Measurements from ENCODE around the gene H2AZ2.
"Not testable (repeated sequence)": the region's sequence is repeated elsewhere in the genome, so short reads cannot be mapped to it uniquely, and the experiment has no call there.

Gene H2AZ2

DNA sequence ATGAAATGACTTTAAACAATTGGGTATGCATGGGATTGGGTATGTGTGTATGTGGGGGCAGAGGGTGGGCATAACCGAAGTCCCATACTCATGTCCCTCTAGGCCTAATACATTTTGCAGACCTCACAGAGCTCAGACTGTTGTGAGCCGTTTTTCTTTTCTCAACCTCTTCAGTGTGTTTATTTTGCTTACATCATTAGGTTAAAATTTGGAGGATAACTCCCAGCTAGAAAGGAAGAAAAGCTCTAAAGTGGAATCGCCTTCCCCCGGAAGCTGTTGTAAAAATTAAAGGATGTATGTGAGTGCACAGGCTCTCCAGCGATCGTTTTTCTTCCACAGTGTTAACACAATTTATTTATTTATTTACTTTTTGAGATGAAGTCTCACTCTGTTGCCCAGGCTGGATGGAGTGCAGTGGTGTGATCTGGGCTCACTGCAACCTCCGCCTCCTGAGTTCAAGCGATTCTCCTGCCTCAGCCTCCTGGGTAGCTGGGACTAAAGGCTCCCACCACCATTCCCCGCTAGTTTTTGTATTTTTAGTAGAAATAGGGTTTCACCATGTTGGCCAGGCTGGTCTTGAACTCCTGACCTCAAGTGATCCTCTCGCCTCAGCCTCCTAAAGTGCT is 1.5 kb upstream of the H2AZ2 start:
- no peak overlapping the region for H3K4me3 ChIP-seq (replicated peaks; ENCODE audit: low read depth, low read length)
- no peak for DNase-seq (ENCODE audit: low read depth)
- TF ChIP-seq, protein P1, sequence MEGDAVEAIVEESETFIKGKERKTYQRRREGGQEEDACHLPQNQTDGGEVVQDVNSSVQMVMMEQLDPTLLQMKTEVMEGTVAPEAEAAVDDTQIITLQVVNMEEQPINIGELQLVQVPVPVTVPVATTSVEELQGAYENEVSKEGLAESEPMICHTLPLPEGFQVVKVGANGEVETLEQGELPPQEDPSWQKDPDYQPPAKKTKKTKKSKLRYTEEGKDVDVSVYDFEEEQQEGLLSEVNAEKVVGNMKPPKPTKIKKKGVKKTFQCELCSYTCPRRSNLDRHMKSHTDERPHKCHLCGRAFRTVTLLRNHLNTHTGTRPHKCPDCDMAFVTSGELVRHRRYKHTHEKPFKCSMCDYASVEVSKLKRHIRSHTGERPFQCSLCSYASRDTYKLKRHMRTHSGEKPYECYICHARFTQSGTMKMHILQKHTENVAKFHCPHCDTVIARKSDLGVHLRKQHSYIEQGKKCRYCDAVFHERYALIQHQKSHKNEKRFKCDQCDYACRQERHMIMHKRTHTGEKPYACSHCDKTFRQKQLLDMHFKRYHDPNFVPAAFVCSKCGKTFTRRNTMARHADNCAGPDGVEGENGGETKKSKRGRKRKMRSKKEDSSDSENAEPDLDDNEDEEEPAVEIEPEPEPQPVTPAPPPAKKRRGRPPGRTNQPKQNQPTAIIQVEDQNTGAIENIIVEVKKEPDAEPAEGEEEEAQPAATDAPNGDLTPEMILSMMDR (IDR thresholded peaks at IDR 0.05; ENCODE audit: low read length, missing control alignments), result no peak

DNA sequence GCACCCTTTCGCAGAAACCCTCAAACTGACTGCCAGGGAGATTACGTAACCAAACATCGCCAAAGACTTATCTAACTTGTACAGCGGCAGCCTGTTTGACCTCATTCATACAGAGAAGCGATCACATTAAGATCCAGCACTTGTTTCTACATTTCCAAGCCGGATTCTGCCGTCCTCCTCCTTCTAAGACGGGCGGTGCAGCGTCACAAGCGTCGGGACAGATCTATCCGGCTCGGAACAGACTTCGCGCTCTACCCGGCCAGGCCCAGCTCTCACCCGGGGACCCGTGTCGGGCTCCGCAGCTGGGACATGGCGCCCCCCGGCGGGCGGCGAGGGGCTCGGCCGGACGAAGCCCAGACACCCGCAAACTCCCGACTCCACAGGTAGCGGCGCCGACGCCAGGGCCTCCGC is 373 bp downstream of the H2AZ2 start:
- DNase-seq (ENCODE audit: low read depth), result peak; percentile 88
- peak overlapping the region; percentile 95 for H3K4me3 ChIP-seq (replicated peaks; ENCODE audit: low read depth, low read length)
- TF ChIP-seq, protein P1 (IDR thresholded peaks at IDR 0.05; ENCODE audit: low read length, missing control alignments), result peak; percentile 52

DNA sequence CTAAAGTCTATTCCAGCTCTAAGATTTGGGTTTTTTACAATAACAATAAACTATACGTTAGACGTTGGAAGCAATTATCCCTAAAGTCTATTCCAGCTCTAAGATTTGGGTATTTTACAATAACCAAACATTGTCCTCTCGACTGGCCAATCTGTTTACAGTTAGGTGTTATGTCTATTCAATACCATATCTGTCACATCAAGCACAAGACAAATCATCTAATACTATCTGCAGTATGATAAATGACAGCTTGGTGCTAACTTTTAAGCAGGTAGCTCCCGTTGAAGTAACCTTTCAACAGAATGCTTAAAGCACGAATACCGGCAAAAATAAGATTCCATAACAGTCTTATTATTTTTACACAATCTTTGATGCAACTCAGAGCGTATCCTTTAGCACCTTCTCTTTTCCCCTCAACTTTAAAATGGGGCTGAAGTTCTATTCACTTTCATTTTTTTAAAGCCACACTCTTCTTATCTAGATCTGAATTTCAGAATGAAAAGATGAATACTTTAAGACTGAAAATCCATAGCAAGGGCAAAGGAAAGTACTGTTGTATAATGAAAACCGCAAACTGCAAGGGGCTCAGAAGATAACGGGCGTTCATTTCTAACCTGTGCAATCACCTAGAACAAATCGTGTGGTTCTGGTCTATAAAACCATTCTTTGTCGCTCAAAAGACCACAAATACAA is 925 bp downstream of the H2AZ2 start:
- peak overlapping the region; percentile 95 for H3K4me3 ChIP-seq (replicated peaks; ENCODE audit: low read depth, low read length)
- DNase-seq (ENCODE audit: low read depth), result no peak
- TF ChIP-seq, protein P1 (IDR thresholded peaks at IDR 0.05; ENCODE audit: low read length, missing control alignments), result no peak

DNA sequence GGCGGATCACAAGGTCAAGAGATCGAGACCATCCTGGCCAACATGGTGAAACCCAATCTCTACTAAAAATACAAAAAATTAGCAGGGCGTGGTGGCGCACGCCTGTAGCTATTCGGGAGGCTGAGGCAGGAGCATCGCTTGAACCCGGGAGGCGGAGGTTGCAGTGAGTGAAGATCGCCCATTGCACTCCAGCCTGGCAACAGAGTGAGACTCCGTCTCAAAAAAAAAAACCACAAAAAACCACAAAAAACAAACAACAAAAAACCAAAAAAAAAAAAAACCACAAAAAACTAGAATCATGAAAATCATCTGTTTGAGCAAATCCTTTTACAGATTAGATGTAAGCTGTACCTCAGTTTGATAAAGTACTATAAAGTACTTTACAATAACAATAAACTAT is 1.5 kb downstream of the H2AZ2 start:
- not testable (repeated sequence) for DNase-seq (ENCODE audit: low read depth)
- H3K4me3 ChIP-seq (replicated peaks; ENCODE audit: low read depth, low read length), result peak overlapping the region; percentile 95

DNA sequence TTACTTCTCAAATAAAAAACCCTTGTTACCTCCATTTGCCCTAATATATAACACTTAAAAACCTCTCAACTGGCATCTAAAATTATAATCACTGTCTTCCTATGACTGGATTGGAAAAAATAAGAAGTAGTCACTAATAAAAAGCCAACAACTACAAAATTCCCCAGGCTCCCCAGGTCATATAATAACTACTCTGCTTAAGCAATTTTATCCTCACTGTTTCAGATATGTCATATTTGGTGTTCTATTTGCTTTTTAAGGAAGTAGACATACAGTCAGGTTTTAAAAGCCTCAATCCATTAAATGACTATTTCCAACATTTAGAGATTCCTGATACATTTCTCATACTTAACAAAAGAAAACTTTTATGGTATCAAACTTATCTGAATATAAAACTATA is 2.4 kb downstream of the H2AZ2 start:
- TF ChIP-seq, protein P1 (IDR thresholded peaks at IDR 0.05; ENCODE audit: low read length, missing control alignments), result no peak
- no peak overlapping the region for H3K4me3 ChIP-seq (replicated peaks; ENCODE audit: low read depth, low read length)
- no peak for DNase-seq (ENCODE audit: low read depth)

DNA sequence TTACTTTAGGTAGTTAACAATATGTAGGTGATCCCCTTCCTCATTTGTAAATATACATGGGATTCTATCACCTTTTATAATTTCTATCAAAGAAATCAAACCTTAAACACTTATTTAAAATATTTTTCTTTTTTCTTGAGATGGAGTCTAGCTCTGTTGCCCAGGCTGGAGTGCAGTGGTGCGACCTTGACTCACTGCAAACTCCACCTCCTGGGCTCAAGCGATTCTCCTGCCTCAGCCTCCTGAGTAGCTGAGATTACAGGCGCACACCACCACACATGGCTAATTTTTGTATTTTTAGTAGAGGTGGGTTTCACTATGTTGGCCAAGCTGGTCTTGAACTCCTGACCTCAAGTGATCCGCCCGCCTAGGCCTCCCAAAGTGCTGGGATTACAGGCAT is 4.4 kb downstream of the H2AZ2 start:
- H3K4me3 ChIP-seq (replicated peaks; ENCODE audit: low read depth, low read length); DNase-seq (ENCODE audit: low read depth): not testable (repeated sequence)

DNA sequence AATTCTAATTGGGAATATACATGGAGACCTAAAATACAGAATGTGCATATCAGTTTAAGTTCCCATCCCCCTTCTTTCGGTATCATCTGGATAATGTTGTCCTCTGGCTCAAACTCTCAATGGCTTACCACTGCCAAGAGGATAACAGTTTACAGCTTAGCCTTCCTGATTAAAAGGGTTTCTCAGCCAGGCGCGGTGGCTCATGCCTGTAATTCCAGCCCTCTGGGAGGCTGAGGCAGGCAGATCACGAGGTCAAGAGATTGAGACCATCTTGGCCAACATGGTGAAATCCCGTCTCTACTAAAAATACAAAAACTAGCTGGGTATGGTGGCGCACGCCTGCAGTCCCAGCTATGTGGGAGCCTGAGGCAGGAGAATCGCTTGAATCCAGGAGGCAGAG is 5.2 kb downstream of the H2AZ2 start:
- not testable (repeated sequence) for H3K4me3 ChIP-seq (replicated peaks; ENCODE audit: low read depth, low read length); DNase-seq (ENCODE audit: low read depth)

DNA sequence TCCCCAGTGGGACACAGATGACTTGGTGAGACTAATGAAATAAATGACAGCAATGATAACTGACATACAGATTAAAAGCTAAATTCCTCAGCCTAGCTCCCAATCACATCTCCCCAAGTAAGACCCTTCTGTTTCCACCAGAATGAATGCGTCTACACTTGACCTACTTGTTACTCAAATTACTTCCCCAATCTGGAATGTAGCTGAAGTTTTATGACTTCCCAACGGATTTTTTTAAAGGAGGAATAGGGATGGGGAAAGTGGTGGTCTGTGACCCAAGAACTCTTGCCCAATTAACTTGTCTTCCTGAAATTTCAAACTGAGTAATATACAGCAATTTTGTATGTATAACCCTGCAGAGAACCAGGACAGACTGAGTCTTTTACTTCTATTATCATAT is 9.1 kb downstream of the H2AZ2 start:
- no peak overlapping the region for H3K4me3 ChIP-seq (replicated peaks; ENCODE audit: low read depth, low read length)
- TF ChIP-seq, protein P1 (IDR thresholded peaks at IDR 0.05; ENCODE audit: low read length, missing control alignments), result no peak
- no peak for DNase-seq (ENCODE audit: low read depth)
